Activated T-helper 1 cell treated with anti-CD3 and anti-CD28 coated beads, Interleukin-12 subunit alpha, Interleukin-12 subunit beta, Interleukin-2, Interleukin-4 antibody, amounts not matched to agents 30 ng/mL and 10 ng/mL and 1 ng/mL, durations not matched to agents 14 hours and 24 hours and 36 hours (primary cell): ENCODE data around the gene ZNF253. TPM values are rescaled to one million over a fixed set of nuclear protein-coding genes. Genes with fewer than 3 reads are reported as not detected.
"Not testable (repeated sequence)": the region's sequence is repeated elsewhere in the genome, so short reads cannot be mapped to it uniquely, and the experiment has no call there.

Source experiments
- DNase-seq: peaks from one replicate; pipeline ENCODE4 v3.0.0; 2021; ENCODE audit warnings: low spot score
- H3K27ac Mint-ChIP-seq: one replicate; pipeline ENCODE4 v1.8.0; 2021; ENCODE audit warnings: mild to moderate bottlenecking, mixed read lengths
- H3K27me3 Mint-ChIP-seq: one replicate; pipeline ENCODE4 v1.8.0; 2022; ENCODE audit warnings: mild to moderate bottlenecking, moderate library complexity, mixed read lengths; ENCODE audit not compliant: insufficient read depth
- H3K36me3 Mint-ChIP-seq: one replicate; pipeline ENCODE4 v1.8.0; 2021; ENCODE audit warnings: low read depth, mixed read lengths
- H3K4me1 Mint-ChIP-seq: one replicate; pipeline ENCODE4 v1.8.0; 2021; ENCODE audit warnings: low read depth, mixed read lengths
- H3K4me3 Mint-ChIP-seq: one replicate; pipeline ENCODE4 v1.8.0; 2021; ENCODE audit warnings: mild to moderate bottlenecking, moderate library complexity, mixed read lengths
- H3K9me3 Mint-ChIP-seq: one replicate; pipeline ENCODE4 v1.8.0; 2021; ENCODE audit warnings: mixed read lengths
- intact Hi-C: fragments of 100-400 bp; cut with micrococcal nuclease; formaldehyde crosslinking; loops from one replicate; pipeline ENCODE4 v1.15.1; 2024
- total RNA-seq: library from RNA; stranded (reverse); gene quantifications from 2 replicates; pipeline ENCODE4 v1.2.3, GENCODE V29; 2022

Gene ZNF253
- 7.8 and 11.1 TPM in 2 replicates for total RNA-seq

DNA sequence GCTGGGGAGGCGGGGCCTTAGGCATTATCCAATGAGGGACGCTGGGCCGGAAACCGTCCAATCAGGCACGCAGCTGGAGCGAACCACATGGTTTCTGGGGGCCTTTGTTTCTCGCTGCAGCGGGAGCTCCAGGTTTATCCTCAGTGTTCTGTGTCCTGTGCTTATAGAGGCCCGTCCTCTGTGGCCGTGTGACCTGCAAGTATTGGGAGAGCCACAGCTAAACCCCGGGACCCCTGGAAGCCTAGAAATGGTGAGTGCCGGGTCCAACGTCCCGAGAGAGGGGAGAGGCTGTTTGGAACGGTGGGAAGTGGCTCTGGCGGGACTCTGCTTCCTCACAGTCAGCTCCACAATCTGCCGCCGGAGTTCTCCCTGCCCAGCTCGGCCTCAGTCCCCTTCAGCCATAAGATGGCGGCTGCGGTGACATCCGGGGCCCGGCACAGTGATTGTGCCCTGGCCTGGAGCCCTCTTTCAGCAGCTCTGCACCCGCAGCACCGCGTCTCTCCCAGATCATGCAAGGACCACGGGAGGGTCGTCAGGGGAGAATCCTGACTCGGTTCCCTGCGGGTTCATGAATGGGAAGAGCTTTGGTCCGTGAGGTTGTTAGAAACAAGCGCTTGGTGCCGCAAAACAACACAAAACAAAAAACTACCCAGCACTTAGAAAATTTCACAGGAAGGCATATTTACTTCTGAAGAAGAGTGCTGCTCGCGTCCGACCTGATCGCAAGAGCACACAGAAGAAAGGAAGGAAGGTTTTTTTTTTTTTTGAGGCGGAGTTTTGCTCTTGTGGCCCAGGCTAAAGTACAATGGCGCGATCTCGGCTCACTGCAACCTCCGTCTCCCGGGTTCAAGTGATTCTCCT is at the start of gene ZNF253:
Gene ZNF253 (plus strand): TSS at position 133 of the 861 bp plus-strand sequence. CDS start 115 bp downstream, at position 248.
- Mint-ChIP-seq H3K27ac (peak within 1 kb of the TSS; percentile 99), H3K27me3 (no peaks in the 10 kb centered on the region), H3K9me3 (peaks cover 36% of the 10 kb centered on the region), H3K4me3 (peak within 1 kb of the TSS; percentile 98), H3K36me3 (peaks cover 39% of the 10 kb centered on the region), H3K4me1 (peaks cover 18% of the 10 kb centered on the region)
- peak; percentile 91 for DNase-seq
- intact Hi-C loops = loop anchor here (1.0 to 5.0 kb wide), 6 partner anchors 34 to 334 kb away; partner anchors contain the start of genes ZNF101, ZNF14, ZNF506 and ZNF93

- H3K27ac Mint-ChIP-seq = peak overlapping the region; percentile 88
- peaks cover 10% of the 10 kb centered on the region for H3K4me1 Mint-ChIP-seq
- H3K27me3 Mint-ChIP-seq = no peaks in the 10 kb centered on the region
- no peak for DNase-seq
- peaks cover 56% of the 10 kb centered on the region for H3K9me3 Mint-ChIP-seq
- peaks cover 71% of the 10 kb centered on the region for H3K36me3 Mint-ChIP-seq
- intact Hi-C loops = loop anchor here (1.0 kb wide), 2 partner anchors 40 to 153 kb away; partner anchors contain the start of gene ATP13A1
- H3K4me3 Mint-ChIP-seq = peak overlapping the region; percentile 34
These were observed 49.0 kb upstream of the ZNF253 start for GRCh38 chr19:19816679-19817078.

GRCh38 chr19:19817357-19817756 is 48.3 kb upstream of the ZNF253 start:
- H3K4me3 Mint-ChIP-seq = peak overlapping the region; percentile 34
- intact Hi-C loops = loop anchor here (1.0 kb wide), 2 partner anchors 41 to 154 kb away; partner anchors contain the start of gene ATP13A1
- peaks cover 49% of the 10 kb centered on the region for H3K9me3 Mint-ChIP-seq
- H3K4me1 Mint-ChIP-seq = peaks cover 10% of the 10 kb centered on the region
- peaks cover 64% of the 10 kb centered on the region for H3K36me3 Mint-ChIP-seq
- H3K27me3 Mint-ChIP-seq = no peaks in the 10 kb centered on the region
- peak; percentile 48 for DNase-seq
- H3K27ac Mint-ChIP-seq = peak overlapping the region; percentile 88

GRCh38 chr19:19820774-19821320 is 44.8 kb upstream of the ZNF253 start:
- H3K27ac Mint-ChIP-seq = peak overlapping the region; percentile 97

DNA sequence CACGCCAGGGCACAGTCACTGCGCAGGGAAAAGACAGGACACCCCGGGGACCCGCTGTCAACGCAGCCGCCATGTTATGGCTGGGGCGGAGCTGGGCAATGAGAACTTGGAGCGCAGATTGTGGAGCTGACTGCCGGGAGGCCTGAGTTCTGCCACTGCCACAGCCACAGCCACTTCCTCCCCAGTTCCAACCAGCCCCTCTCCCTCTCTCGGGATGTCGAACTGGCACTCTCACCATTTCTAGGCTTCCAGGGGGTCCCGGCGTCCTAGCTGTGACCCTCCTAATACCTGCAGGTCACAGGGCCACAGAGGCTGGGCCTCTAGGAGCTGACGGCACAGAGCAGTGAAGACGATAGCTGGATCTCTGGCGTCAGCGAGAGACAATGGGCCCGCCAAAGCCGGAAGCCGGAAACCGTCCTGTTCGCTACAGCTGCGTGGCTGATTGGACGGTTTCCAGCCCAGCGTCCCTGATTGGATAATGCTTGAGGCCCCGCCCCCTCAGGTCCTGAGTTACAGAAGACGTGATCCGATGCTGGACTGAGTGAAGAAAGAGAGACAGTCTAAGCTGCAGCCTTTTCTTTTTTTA is 44.2 kb upstream of the ZNF253 start, which contains the start of gene ZNF506:
Gene ZNF506 (minus strand): TSS at position 385 of the 586 bp plus-strand sequence. CDS start 147 bp downstream, at position 238.
- peak; percentile 88 for DNase-seq
- Mint-ChIP-seq H3K9me3 (peaks cover 51% of the 10 kb centered on the region), H3K36me3 (peaks cover 38% of the 10 kb centered on the region), H3K27me3 (no peaks in the 10 kb centered on the region), H3K27ac (peak within 1 kb of the TSS; percentile 97), H3K4me3 (peak within 1 kb of the TSS; percentile 98), H3K4me1 (peaks cover 10% of the 10 kb centered on the region)
- intact Hi-C loops = loop anchor here (1.0 to 2.0 kb wide), 6 partner anchors 44 to 223 kb away; partner anchors contain the start of genes ZNF101, ZNF14, ZNF253 and ZNF93

More at GRCh38 chr19:19820774-19821320, 44.8 kb upstream of the ZNF253 start:
- peaks cover 39% of the 10 kb centered on the region for H3K36me3 Mint-ChIP-seq
- DNase-seq = no peak
- no peaks in the 10 kb centered on the region for H3K27me3 Mint-ChIP-seq
- H3K4me1 Mint-ChIP-seq = peaks cover 10% of the 10 kb centered on the region
- peaks cover 47% of the 10 kb centered on the region for H3K9me3 Mint-ChIP-seq
- intact Hi-C loops = loop anchor here (1.0 to 2.0 kb wide), 6 partner anchors 44 to 222 kb away; partner anchors contain the start of genes ZNF101, ZNF14, ZNF253 and ZNF93
- peak overlapping the region; percentile 98 for H3K4me3 Mint-ChIP-seq

DNA sequence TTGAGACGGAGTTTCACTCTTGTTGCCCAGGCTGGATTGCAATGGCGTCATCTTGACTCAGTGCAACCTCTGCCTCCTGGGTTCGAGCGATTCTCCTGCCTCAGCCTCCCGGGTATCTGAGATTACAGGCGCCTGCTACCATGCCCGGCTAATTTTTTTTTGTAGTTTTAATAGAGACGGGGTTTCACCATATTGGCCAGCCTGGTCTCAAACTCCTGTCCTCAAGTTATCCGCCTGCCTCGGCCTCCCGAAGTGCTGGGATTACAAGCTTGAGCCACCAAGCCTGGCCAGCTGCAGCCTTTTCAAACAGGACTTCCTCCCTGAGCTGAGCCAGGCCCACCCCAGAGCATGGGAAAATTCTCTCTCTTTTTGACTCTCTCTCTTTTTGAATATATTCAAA is 43.7 kb upstream of the ZNF253 start:
- not testable (repeated sequence) for DNase-seq

GRCh38 chr19:19823916-19824315 is 41.8 kb upstream of the ZNF253 start:
- H3K36me3 Mint-ChIP-seq = peaks cover 24% of the 10 kb centered on the region
- no peaks in the 10 kb centered on the region for H3K27me3 Mint-ChIP-seq
- intact Hi-C loops = no loop called here
- no peaks in the 10 kb centered on the region for H3K4me1 Mint-ChIP-seq
- no peak for DNase-seq
- H3K9me3 Mint-ChIP-seq = peaks cover 62% of the 10 kb centered on the region
- no peak overlapping the region for H3K27ac Mint-ChIP-seq
- no peak overlapping the region for H3K4me3 Mint-ChIP-seq

More for the DNA sequence above, 43.7 kb upstream of the ZNF253 start:
- H3K4me3 Mint-ChIP-seq = peak overlapping the region; percentile 79
- H3K4me1 Mint-ChIP-seq, H3K27me3 Mint-ChIP-seq: not testable (repeated sequence)
- peak overlapping the region; percentile 79 for H3K27ac Mint-ChIP-seq
- peaks cover 55% of the 10 kb centered on the region for H3K9me3 Mint-ChIP-seq
- peaks cover 36% of the 10 kb centered on the region for H3K36me3 Mint-ChIP-seq
- intact Hi-C loops = loop anchor here (1.0 to 2.0 kb wide), 6 partner anchors 43 to 223 kb away; partner anchors contain the start of genes ZNF101, ZNF14, ZNF253 and ZNF93

DNA sequence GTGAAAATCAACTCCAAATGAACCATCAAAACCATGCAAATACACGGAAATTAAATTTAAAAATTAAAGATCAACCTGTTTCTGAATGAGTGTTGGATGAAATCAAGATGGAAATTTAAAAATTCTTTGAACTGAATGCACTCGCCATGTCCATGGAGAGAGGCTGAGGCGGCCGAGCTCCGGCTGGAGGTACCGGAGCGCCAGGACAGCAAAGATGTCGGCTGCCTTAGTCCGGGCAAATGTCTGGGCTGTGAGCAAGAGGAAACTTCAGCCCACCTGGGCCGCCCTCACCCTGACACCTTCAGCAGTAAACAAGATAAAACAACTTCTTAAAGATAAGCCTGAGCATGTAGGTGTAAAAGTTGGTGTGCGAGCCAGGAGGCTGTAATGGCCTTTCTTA is 38.8 kb upstream of the ZNF253 start:
- Mint-ChIP-seq H3K27me3 (no peaks in the 10 kb centered on the region), H3K36me3 (peaks cover 4% of the 10 kb centered on the region), H3K27ac (no peak overlapping the region), H3K4me1 (no peaks in the 10 kb centered on the region), H3K9me3 (peaks cover 71% of the 10 kb centered on the region), H3K4me3 (no peak overlapping the region)
- no peak for DNase-seq
- intact Hi-C loops = no loop called here

- DNase-seq = no peak
- no peaks in the 10 kb centered on the region for H3K27me3 Mint-ChIP-seq
- no peaks in the 10 kb centered on the region for H3K4me1 Mint-ChIP-seq
- peaks cover 52% of the 10 kb centered on the region for H3K9me3 Mint-ChIP-seq
- H3K27ac Mint-ChIP-seq = no peak overlapping the region
- no peak overlapping the region for H3K4me3 Mint-ChIP-seq
- intact Hi-C loops = no loop called here
- H3K36me3 Mint-ChIP-seq = peaks cover 3% of the 10 kb centered on the region
These were observed 30.1 kb upstream of the ZNF253 start for GRCh38 chr19:19835560-19836038.

DNA sequence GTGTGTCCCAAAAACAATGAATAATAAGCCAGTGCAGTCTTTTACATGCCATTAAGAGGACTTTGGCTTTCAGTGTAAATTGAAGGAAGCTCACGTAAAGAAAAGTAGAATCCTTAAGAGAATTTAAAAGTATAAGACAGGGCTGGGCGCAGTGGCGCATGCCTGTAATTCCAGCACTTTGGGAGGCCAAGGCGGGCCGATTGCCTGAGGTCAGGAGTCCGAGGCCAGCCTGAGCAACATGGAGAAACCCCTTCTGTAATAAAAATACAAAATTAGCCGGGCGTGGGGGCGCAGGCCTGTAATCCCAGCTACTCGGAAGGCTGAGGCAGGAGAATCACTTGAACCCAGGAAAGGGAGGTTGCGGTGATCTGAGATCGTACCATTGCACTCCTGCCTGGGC is 17.9 kb upstream of the ZNF253 start:
- H3K4me3 Mint-ChIP-seq = no peak overlapping the region
- no peaks in the 10 kb centered on the region for H3K4me1 Mint-ChIP-seq
- H3K36me3 Mint-ChIP-seq = peaks cover 1% of the 10 kb centered on the region
- peaks cover 48% of the 10 kb centered on the region for H3K9me3 Mint-ChIP-seq
- H3K27me3 Mint-ChIP-seq = no peaks in the 10 kb centered on the region
- intact Hi-C loops = no loop called here
- H3K27ac Mint-ChIP-seq = no peak overlapping the region
- DNase-seq = no peak

DNA sequence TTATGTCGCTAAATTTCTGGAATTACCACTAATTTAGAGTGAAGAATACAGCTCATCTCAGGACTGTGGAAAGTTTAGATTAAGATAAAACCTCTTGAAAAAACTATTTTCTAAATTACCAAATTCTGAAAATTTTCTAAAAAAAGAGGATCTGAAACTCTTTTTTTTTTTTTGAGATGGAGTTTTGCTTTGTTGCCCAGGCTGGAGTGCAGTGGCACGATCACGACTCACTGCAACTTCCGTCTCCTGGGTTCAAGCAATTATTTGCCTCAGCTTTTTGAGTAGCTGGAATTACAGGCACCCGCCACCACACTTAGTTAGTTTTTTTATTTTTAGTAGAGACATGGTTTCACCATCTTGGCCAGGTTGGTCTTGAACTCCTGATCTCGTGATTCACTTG is 16.6 kb upstream of the ZNF253 start:
- Mint-ChIP-seq H3K36me3 (no peaks in the 10 kb centered on the region), H3K4me1 (no peaks in the 10 kb centered on the region)
- DNase-seq = no peak

DNA sequence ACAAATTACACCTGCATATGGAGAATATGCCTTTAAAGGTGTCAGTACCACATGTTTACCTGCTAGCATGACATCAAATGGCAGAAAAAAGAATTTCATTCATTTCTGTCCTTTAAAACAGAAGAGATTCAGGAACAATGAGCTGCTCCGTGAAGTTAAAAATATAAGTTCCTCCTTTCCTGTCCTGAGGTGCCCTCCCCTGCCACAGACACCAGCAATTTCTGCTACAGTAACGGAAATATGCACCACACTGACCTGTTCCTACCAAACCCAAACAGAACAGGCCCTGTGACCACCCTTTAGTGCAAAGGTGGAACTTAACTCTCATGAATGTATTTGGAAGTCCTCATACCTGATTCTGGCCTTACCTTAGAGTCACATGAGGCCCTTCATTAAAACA is 13.9 kb upstream of the ZNF253 start:
- H3K27me3 Mint-ChIP-seq, intact Hi-C loops, H3K4me3 Mint-ChIP-seq, H3K36me3 Mint-ChIP-seq, H3K27ac Mint-ChIP-seq, DNase-seq, H3K4me1 Mint-ChIP-seq: not testable (repeated sequence)
- H3K9me3 Mint-ChIP-seq = peaks cover 49% of the 10 kb centered on the region

More for the DNA sequence above, 16.6 kb upstream of the ZNF253 start:
- Mint-ChIP-seq H3K27ac (no peak overlapping the region), H3K9me3 (peaks cover 45% of the 10 kb centered on the region), H3K27me3 (no peaks in the 10 kb centered on the region), H3K4me3 (no peak overlapping the region)
- intact Hi-C loops = no loop called here
